Metanephros (tissue), 2 donors: ENCODE measurements around the gene XRCC2. TPM values are rescaled to one million over a fixed set of nuclear protein-coding genes. Genes with fewer than 3 reads are reported as not detected.

Experiments
- small RNA-seq: library from RNA; depleted of rRNA; stranded (forward); fragments of <200 nt; gene quantifications from one replicate; pipeline ENCODE3, GENCODE V24; 2014; ENCODE audit warnings: low replicate concordance
- total RNA-seq: library from RNA; depleted of rRNA; stranded (reverse); fragments of >200 nt; gene quantifications from one replicate; pipeline ENCODE4 v1.2.3, GENCODE V29; 2014

XRCC2 gene
- total RNA-seq, result 4.1 TPM

GRCh38 chr7:152675759-152676636, at the start of gene XRCC2:
XRCC2 (minus strand) TSS chr7:152676141; CDS start chr7:152676079, 62 bp downstream.

Small RNAs within 50 kb of the gene (small RNA-seq; reads per million reads assigned to genes)
- not detected for gene RF00568

Other genes with a start within 250 kb of the XRCC2 start
- 74.2 TPM for gene KMT2C, start 240.1 kb downstream of the XRCC2 start, total RNA-seq
- gene ACTR3B, start 83.6 kb upstream of the XRCC2 start, total RNA-seq, result 16.3 TPM